ENCODE data around the gene CCR9. TPM values are rescaled to one million over a fixed set of nuclear protein-coding genes. Genes with fewer than 3 reads are reported as not detected.

CCR9 gene
- total and polyA plus RNA-seq, 8 donors = 0.12 TPM; not detected in 7

GRCh38 chr3:45937206-45938042 lies 51.1 kb downstream of the CCR9 start:
- Histone ChIP-seq H3K27ac (no peak overlapping the region), H3K4me1 (no peaks in the 10 kb centered on the region), H3K9me3 (no peaks in the 10 kb centered on the region), H3K27me3 (no peaks in the 10 kb centered on the region), H3K36me3 (peaks cover 0 to 15% (median 3%) of the 10 kb centered on the region in 3 donors), H3K4me3 (no peak overlapping the region)
- intact Hi-C loops (cut with DNase I) = loop anchor here (5.0 to 10.0 kb wide), 2 partner anchors 140 to 147 kb away; no protein-coding TSS in a partner anchor
- peak in 1 of 6 donors; percentile 18 for DNase-seq
- 84 to 87% methylated on average over 8 of the region's 8 CpGs for WGBS, 2 donors
- TF ChIP-seq CTCF (IDR thresholded peaks at IDR 0.05) = no peak
- ATAC-seq = no peak
- no peak for FAIRE-seq

GRCh38 chr3:45938043-45938435 lies 51.7 kb downstream of the CCR9 start:
- no peaks in the 10 kb centered on the region for H3K27me3 ChIP-seq
- intact Hi-C loops (cut with DNase I) = loop anchor here (5.0 to 10.0 kb wide), 2 partner anchors 139 to 147 kb away; no protein-coding TSS in a partner anchor
- no peaks in the 10 kb centered on the region for H3K9me3 ChIP-seq
- H3K4me3 ChIP-seq = no peak overlapping the region
- peaks cover 0 to 14% (median 3%) of the 10 kb centered on the region in 3 donors for H3K36me3 ChIP-seq
- H3K4me1 ChIP-seq = no peaks in the 10 kb centered on the region
- no peak for ATAC-seq
- FAIRE-seq = no peak
- H3K27ac ChIP-seq = no peak overlapping the region
- DNase-seq = peak in 1 of 6 donors; percentile 12
- 92 to 94% methylated on average over 4 of the region's 4 CpGs for WGBS, 2 donors
- TF ChIP-seq CTCF (IDR thresholded peaks at IDR 0.05) = no peak

GRCh38 chr3:45938864-45939263 lies 52.5 kb downstream of the CCR9 start:
- intact Hi-C loops (cut with DNase I) = loop anchor here (5.0 to 10.0 kb wide), 2 partner anchors 138 to 146 kb away; no protein-coding TSS in a partner anchor
- peak; percentile 70 to 84 (median 78) for TF ChIP-seq CTCF (IDR thresholded peaks at IDR 0.05)
- Histone ChIP-seq H3K27me3 (no peaks in the 10 kb centered on the region), H3K36me3 (peaks cover 0 to 9% (median 3%) of the 10 kb centered on the region in 3 donors), H3K9me3 (no peaks in the 10 kb centered on the region), H3K4me3 (no peak overlapping the region), H3K4me1 (no peaks in the 10 kb centered on the region), H3K27ac (no peak overlapping the region)
- ATAC-seq (peak; percentile 83 to 94 (median 94)), DNase-seq (peak in 5 of 6 donors; percentile 59 to 81 (median 70)), FAIRE-seq (no peak)
- 25 to 29% methylated on average over 4 of the region's 4 CpGs for WGBS, 2 donors

GRCh38 chr3:45939341-45939771 lies 53.0 kb downstream of the CCR9 start:
- Histone ChIP-seq H3K9me3 (no peaks in the 10 kb centered on the region), H3K36me3 (peaks cover 0 to 9% (median 3%) of the 10 kb centered on the region in 3 donors), H3K4me1 (no peaks in the 10 kb centered on the region), H3K27ac (no peak overlapping the region), H3K4me3 (no peak overlapping the region), H3K27me3 (no peaks in the 10 kb centered on the region)
- no peak for FAIRE-seq
- ATAC-seq = peak; percentile 19 to 35 (median 27)
- DNase-seq = no peak
- 66 to 79% methylated on average over 5 of the region's 5 CpGs for WGBS, 2 donors
- no peak for TF ChIP-seq CTCF (IDR thresholded peaks at IDR 0.05)
- intact Hi-C loops (cut with DNase I) = loop anchor here (5.0 to 10.0 kb wide), 2 partner anchors 138 to 145 kb away; no protein-coding TSS in a partner anchor

All from pancreas (tissue), 10 donors.